ENCODE data around the gene IP6K2. TPM values are rescaled to one million over a fixed set of nuclear protein-coding genes. Genes with fewer than 3 reads are reported as not detected.

IP6K2 gene
- total and polyA plus RNA-seq, 10 of the 15 experiments (the other 5 are each of a cell fraction or from before 2014, with no cell fraction given), result 25.8 to 95.9 (median 69.0) TPM

- TF ChIP-seq BCL3 (IDR thresholded peaks at IDR 0.05; ENCODE audit: borderline replicate concordance, insufficient read depth, low read depth, low read length, poor library complexity, severe bottlenecking), result no peak
- TF ChIP-seq WRNIP1 (IDR thresholded peaks at IDR 0.05; ENCODE audit: borderline replicate concordance, low read depth, low read length), result no peak
- TF ChIP-seq CUX1 (IDR thresholded peaks at IDR 0.05; ENCODE audit: insufficient replicate concordance, low read depth, low read length), result no peak
- no peak for TF ChIP-seq HDGF (IDR thresholded peaks at IDR 0.05)
- TF ChIP-seq CEBPB (IDR thresholded peaks at IDR 0.05; ENCODE audit: borderline replicate concordance in 1 of 2, low read depth in 2 of 2, low read length in 2 of 2), result no peak
- TF ChIP-seq BRCA1 (IDR thresholded peaks at IDR 0.05; ENCODE audit: low read depth, low read length), result no peak
Observed at GRCh38 chr3:48656841-48657281, 60.2 kb downstream of the IP6K2 start (continued).

Data from GM12878 (cell line).